Keratinocyte (primary cell): ENCODE data around the gene HSPA4L. TPM values are rescaled to one million over a fixed set of nuclear protein-coding genes. Genes with fewer than 3 reads are reported as not detected.
A peak's percentile ranks its signal among the peaks of the same experiment; 100 is the strongest.

ENCODE experiments used
- DNase-seq: peaks from one replicate; pipeline ENCODE4 v3.0.0-alpha.2; 2011; ENCODE audit warnings: low read depth, missing footprints, low spot score
- FAIRE-seq: peaks from 2 replicates; lab custom pipeline; 2011; peaks lifted over from hg19 to GRCh38; lab: Jason Lieb, UNC
- H2AFZ ChIP-seq: 2 replicates; pipeline ENCODE4 v1.6.0; 2012; ENCODE audit warnings: low read length, control low read depth, inconsistent platforms; ENCODE audit not compliant: control insufficient read depth
- H3K27ac ChIP-seq: 2 replicates; pipeline ENCODE4 v1.5.1; 2011; ENCODE audit warnings: low read length; ENCODE audit not compliant: control insufficient read depth, insufficient read depth
- H3K27me3 ChIP-seq: 3 replicates; pipeline ENCODE4 v1.6.0; 2011; ENCODE audit warnings: low read length; ENCODE audit not compliant: control insufficient read depth, insufficient read depth; ENCODE audit errors: extremely low read depth
- H3K36me3 ChIP-seq, 2 experiments: 2 replicates in 1 of 2; 3 replicates in 1 of 2; pipeline ENCODE4 v1.5.1; 2011; ENCODE audit warnings: low read length in 2 of 2, mild to moderate bottlenecking in 1 of 2; ENCODE audit not compliant: control insufficient read depth in 2 of 2, insufficient read depth in 2 of 2; ENCODE audit errors: extremely low read depth in 1 of 2
- H3K4me1 ChIP-seq: 3 replicates; pipeline ENCODE4 v1.5.1; 2011; ENCODE audit warnings: low read length; ENCODE audit not compliant: control insufficient read depth, insufficient read depth; ENCODE audit errors: extremely low read depth
- H3K4me2 ChIP-seq: 3 replicates; pipeline ENCODE4 v1.6.0; 2011; ENCODE audit warnings: low read depth, low read length; ENCODE audit not compliant: control insufficient read depth, insufficient read depth; ENCODE audit errors: extremely low read depth
- H3K4me3 ChIP-seq, 3 experiments: fragments of 200-600 bp in 1 of 3; sonication (generic) in 1 of 3; 2 replicates in 2 of 3; 3 replicates in 1 of 3; pipeline ENCODE4 v1.5.1; 2011 to 2016; ENCODE audit warnings: low read length in 3 of 3, mild to moderate bottlenecking in 3 of 3, control low read depth in 2 of 3, inconsistent platforms in 1 of 3, low read depth in 1 of 3, mixed read lengths in 1 of 3, mixed run types in 1 of 3, moderate library complexity in 1 of 3; ENCODE audit not compliant: control insufficient read depth in 2 of 3, insufficient read depth in 2 of 3; ENCODE audit errors: extremely low read depth in 1 of 3
- H3K79me2 ChIP-seq: 2 replicates; pipeline ENCODE4 v1.6.0; 2012; ENCODE audit warnings: low read length; ENCODE audit not compliant: control insufficient read depth, insufficient read depth
- H3K9ac ChIP-seq: 3 replicates; pipeline ENCODE4 v1.6.0; 2011; ENCODE audit warnings: low read length; ENCODE audit not compliant: control insufficient read depth, insufficient read depth; ENCODE audit errors: extremely low read depth
- H3K9me1 ChIP-seq: 3 replicates; pipeline ENCODE4 v1.6.0; 2011; ENCODE audit warnings: low read length; ENCODE audit not compliant: control insufficient read depth, insufficient read depth; ENCODE audit errors: extremely low read depth
- H3K9me3 ChIP-seq: 2 replicates; pipeline ENCODE4 v1.5.1; 2012; ENCODE audit warnings: low read depth, low read length; ENCODE audit not compliant: control insufficient read depth
- H4K20me1 ChIP-seq: 3 replicates; pipeline ENCODE4 v1.6.0; 2011; ENCODE audit warnings: low read length; ENCODE audit not compliant: control insufficient read depth, insufficient read depth; ENCODE audit errors: extremely low read depth
- CTCF ChIP-seq, 3 experiments: IDR thresholded peaks in 1 of 3; conservative IDR thresholded peaks in 1 of 3; optimal IDR thresholded peaks in 1 of 3; 2 replicates in 2 of 3; 3 replicates in 1 of 3; pipeline versions ENCODE3 to v1.5.1; 2011; ENCODE audit warnings: low read length in 3 of 3, mild to moderate bottlenecking in 3 of 3, moderate library complexity in 2 of 3, control low read depth in 1 of 3, inconsistent platforms in 1 of 3; ENCODE audit not compliant: insufficient read depth in 2 of 3; ENCODE audit errors: extremely low read depth in 1 of 3
- EZH2 ChIP-seq: IDR thresholded peaks from one replicate; pipeline ENCODE4 v1.6.1; 2012; ENCODE audit warnings: inconsistent platforms, mild to moderate bottlenecking, low read length, moderate library complexity
- dilution Hi-C: fragments of 300-500 bp; cut with MboI; formaldehyde crosslinking; loops from one replicate; pipeline ENCODE4 v1.7.0; 2020; ENCODE audit warnings: low sequenced_read_pairs; ENCODE audit not compliant: extremely low pct_ligation_motif_present
- polyA plus RNA-seq, 5 experiments: library from polyadenylated mRNA; depleted of rRNA in 3 of 5; stranded (reverse) in 3 of 5; stranded (forward) in 1 of 5; unstranded in 1 of 5; fragments of >200 nt; gene quantifications; 1 replicate in 1 of 5; 2 replicates in 3 of 5; 3 replicates in 1 of 5; pipeline versions ENCODE4 v1.2.1 to v1.2.3, GENCODE V29; 2011 to 2012; ENCODE audit warnings: missing spikeins in 2 of 5, low read depth in 1 of 5, low replicate concordance in 1 of 5

Gene HSPA4L
- polyA plus RNA-seq, 1 donor (not counting 4 experiments of a cell fraction or from before 2014, with no cell fraction given): 25.4 TPM

- Histone ChIP-seq H3K9me1 (no peaks in the 10 kb centered on the region), H3K9me3 (peaks cover 6% of the 10 kb centered on the region), H3K9ac (no peak overlapping the region), H2AFZ (no peak overlapping the region), H3K4me3 (no peak overlapping the region), H3K27ac (no peak overlapping the region), H3K79me2 (no peaks in the 10 kb centered on the region), H3K4me2 (no peak overlapping the region), H3K36me3 (no peaks in the 10 kb centered on the region), H3K27me3 (no peaks in the 10 kb centered on the region), H4K20me1 (no peaks in the 10 kb centered on the region), H3K4me1 (no peaks in the 10 kb centered on the region)
- TF ChIP-seq EZH2 (no peak), CTCF (optimal IDR thresholded peaks at IDR 0.05 in 1 of 3, IDR thresholded peaks at IDR 0.05 in 1 of 3, conservative IDR thresholded peaks at IDR 0.05 in 1 of 3; ENCODE audit: extremely low read depth in 1 of 3, insufficient read depth in 2 of 3, low read length in 3 of 3) (no peak)
- dilution Hi-C loops: no loop called here
- FAIRE-seq (peak; percentile 17), DNase-seq (no peak)
Observed at GRCh38 chr4:127849505-127850234, 67.5 kb downstream of the HSPA4L start.

- no peaks in the 10 kb centered on the region for H3K27me3 ChIP-seq
- no peak overlapping the region for H2AFZ ChIP-seq
- H3K9me1 ChIP-seq: no peaks in the 10 kb centered on the region
- dilution Hi-C loops: no loop called here
- no peaks in the 10 kb centered on the region for H4K20me1 ChIP-seq
- H3K27ac ChIP-seq: no peak overlapping the region
- no peak for TF ChIP-seq CTCF (optimal IDR thresholded peaks at IDR 0.05 in 1 of 3, IDR thresholded peaks at IDR 0.05 in 1 of 3, conservative IDR thresholded peaks at IDR 0.05 in 1 of 3; ENCODE audit: extremely low read depth in 1 of 3, insufficient read depth in 2 of 3, low read length in 3 of 3)
- no peak for TF ChIP-seq EZH2
- no peaks in the 10 kb centered on the region for H3K79me2 ChIP-seq
- no peak overlapping the region for H3K4me2 ChIP-seq
- H3K4me1 ChIP-seq: peaks cover 18% of the 10 kb centered on the region
- peaks cover 6% of the 10 kb centered on the region for H3K9me3 ChIP-seq
- H3K4me3 ChIP-seq: no peak overlapping the region
- FAIRE-seq (no peak), DNase-seq (no peak)
- no peaks in the 10 kb centered on the region for H3K36me3 ChIP-seq
- no peak overlapping the region for H3K9ac ChIP-seq
Observed at GRCh38 chr4:127852661-127853060, 70.5 kb downstream of the HSPA4L start.
